Bone marrow (tissue), 2 donors: Measurements from ENCODE around the gene STK10.

Experiments used
- DNase-seq, 2 donors: peaks; one replicate each; lab custom pipeline; 2025; lab: John Stamatoyannopoulos, UW

The STK10 gene

DNA sequence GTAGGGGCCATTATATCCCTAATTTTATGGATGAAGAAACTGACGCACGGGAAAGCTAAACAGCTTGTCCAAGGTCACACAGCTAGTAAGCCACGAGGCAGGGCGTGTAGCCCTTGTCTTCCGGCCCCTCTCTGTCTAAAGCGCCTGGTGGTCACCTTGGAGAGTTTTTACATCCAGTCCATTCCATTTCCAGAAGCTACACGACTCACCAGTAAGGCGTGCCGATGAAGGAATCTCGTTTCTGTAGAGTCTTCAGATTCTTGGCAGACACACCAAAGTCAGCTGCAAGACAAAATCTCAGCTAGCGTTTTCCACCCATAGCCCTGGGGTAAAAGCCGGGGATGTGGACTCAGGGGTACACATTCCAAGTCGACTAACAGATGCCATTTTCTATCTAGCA lies 80.5 kb downstream of the STK10 start:
- no peak for DNase-seq

DNA sequence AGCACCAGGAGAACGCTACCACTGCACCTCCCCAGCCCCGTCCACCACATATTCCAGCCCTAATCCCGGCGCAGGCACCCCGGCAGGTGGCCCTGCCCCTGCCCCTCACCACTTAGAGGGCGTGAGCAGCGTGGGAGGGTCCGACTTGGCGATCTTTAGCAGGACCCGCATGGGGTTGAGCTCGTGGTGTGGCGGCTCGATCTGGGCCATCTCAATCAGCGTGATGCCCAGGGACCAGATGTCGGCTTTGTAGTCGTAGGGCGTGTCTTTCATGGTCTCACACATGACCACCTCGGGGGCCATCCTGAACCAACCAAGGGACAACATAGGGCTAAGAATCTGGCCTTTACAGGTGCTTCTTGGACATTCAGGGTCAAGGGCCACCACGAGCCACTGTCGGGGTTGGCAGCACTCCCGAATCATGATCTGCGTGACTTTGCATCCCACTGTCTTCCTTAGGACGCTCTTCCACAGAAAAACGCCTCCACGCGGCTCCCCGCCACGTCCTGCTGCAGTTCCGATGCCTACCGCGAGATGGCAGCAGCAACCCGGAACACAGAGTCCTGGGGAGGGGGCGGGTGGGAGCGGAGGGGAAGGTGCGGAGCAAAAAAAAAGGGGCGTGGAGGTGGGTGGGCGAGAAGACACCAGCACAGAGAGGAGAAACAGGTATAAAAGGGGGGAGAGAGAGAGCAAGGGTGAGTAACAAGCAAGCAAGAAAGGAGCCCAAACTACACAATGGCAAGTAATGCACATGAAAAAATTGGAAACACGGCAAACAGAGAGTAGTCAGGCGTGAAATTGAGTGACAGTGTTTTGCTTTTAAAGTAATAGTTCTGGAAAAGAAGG lies 81.3 kb downstream of the STK10 start:
- peak in 1 of 2 donors; percentile 42 for DNase-seq

DNA sequence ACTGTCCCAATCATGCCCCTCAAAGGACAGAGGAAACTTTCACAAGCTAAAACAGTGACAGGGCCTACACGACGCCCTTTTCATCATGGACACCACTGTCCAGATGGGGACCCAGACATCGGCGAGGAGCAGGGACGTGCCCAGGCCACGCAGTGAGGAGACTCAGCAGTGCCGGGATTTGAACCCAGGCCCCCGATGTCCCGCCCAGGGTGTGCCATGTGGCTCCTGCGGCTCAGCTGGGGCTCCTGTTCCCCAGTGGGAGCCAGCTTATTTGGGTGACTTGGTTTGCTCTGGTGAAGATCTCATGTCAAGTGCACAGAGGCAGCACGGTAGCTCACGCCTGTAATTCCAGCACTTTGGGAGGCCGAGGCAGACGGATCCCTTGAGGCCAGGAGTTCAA lies 82.2 kb downstream of the STK10 start:
- no peak for DNase-seq

DNA sequence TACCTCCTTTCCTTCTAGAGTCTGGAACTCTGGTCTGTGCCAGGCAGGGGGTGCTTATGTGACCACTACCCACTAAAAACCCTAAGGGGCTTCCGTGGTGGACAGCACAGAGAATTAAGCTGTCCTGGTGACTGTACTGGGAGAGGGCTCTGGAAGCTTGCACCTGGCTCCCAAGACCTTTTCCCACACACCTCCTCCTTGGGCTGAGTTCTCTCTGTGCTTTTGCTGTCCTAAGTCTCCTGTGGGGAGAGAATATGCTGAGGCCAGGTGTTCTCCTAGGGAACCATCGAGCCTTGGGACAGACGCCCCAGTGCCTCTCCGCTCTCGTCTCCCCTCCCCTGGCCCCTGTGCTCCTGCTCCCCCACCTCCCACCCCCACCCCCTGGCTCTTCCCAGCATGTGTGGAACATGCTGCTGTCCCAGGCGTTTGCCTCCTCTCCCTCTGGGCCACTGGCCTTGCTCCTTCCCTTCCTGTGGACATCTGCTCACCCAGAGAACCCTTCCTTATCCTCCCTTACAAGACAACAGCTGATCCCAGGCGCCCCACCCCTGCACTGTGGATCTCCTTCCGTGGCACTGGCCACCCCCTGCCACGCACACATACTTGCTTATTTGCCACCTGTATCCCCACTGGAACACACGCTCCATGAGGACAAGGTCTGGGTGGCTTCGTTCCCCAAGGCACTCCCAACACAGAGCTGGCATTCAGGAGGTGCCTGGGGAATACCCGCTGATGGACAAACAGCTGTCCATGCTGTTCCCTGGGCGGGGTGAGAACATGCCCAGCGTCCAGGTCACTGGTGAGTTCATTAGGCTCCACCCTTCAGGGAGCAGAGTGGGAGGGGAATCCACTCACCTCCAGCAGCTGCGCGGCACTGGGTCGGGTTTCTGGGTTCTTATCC lies 83.0 kb downstream of the STK10 start:
- DNase-seq, result no peak

DNA sequence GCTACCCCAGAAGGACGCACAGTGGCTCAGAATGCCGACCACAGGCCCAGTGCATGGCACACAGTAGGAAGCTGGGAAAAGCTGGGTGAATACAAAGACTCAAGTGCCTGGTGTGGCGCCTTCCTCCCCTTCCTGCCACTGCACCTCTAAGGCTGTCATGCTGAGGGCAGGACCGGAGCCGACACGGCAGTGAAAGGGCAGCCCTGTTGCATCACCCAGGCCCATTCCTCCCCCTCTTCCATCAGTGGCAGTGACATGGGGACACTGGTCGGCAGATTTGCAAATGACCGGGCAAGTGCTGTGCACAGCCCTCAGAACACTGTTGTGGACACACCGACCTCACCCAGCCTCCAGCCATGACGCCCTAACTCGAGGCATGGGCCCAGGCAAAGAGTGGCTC lies 84.0 kb downstream of the STK10 start:
- peak in 1 of 2 donors; percentile 12 for DNase-seq

DNA sequence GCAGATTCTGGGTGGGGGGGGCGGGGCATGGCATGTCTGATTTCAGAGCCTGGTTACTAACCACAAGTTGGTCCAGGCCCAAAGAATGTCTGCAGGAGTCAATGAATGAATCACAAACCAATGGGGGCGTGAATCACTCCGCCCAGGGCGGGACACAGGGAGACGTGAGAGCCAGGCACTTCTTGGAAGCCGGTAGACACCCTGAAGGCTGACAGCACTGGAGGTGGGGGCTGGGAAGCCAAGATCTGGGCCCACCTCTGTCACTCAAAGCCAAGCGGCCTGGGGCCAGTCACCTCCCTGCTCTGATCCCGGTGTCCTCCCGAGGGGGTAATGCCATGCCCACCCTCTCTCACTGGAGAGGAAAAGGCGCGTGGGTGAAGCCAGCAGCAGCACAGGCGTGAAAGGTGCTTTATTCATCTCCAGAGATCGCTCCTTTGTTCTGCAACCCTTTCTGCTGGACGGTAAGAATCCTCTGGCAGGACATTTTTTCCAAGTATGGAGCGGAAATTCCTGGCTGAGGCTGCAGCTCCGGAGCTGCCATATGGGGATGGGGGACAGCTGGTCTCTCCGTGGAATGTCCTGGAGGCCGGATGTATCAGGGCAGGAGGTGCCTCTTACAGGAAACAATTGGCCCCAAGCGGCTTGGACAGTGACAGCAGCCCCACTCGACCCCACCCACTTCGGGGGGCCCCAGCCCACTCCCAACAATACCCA lies 85.0 kb downstream of the STK10 start:
- DNase-seq, result no peak

DNA sequence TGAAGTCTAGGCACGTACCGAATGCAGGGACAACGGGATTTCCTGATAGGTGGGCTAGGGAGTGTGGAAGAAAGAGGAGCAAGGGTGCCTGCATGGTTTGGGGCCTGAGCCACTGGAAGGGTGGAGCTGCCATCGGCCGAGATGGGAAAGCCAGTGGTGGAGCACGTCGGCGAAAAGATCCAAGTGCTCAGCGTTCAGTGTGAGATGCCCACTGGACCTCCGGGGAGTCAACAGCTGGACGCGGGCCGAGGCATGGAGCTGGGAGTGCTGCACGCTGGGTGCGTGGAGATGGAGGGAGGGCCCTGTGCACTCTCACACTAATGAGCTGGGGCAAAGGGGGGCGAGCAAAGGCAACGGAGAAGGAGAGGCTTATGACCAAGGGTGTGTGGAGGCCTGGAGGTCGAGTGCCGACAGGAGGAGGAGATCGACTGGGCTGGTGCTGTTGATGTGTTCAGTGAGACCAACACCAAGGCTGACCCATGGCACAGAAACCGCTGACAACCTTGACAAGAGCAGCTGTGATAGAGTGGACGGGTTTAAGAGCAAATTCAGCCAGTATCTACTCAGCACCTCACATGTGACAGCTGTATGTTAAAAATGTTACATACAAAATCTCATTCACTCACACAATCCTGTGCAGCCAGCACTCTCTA lies 85.7 kb downstream of the STK10 start:
- DNase-seq, result no peak

DNA sequence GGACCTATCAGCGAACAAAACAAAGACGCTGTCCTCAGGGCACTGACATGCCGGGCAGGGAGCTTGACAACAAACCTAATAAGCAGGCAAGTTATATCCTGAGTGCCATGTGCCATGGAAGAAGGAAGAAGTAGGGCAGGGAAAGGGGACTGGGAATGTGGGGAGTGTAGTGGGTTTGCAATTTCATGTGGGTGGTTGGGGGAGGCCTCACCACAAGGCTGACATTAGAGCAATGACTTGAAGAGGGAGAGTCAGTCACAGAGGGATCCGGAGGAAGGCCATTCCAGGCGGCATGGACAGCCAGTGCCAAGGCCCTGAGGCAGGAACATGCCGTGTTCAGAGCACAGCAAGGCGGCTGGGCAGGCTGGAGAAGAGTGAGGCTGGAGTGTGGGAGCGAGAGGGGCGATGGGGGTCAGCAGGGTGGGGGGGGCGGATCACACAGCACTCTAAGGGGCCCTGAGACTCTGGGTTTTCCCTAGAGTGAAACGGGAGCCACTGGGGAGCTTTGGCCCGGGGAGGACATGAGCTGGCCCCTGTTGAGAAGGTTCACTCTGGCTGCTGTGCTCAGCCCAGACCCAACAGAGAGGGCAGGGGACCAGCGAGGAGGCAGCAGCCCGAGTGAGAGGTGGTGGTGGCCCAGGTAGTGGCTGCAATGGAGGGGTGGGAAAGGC lies 86.3 kb downstream of the STK10 start:
- no peak for DNase-seq

DNA sequence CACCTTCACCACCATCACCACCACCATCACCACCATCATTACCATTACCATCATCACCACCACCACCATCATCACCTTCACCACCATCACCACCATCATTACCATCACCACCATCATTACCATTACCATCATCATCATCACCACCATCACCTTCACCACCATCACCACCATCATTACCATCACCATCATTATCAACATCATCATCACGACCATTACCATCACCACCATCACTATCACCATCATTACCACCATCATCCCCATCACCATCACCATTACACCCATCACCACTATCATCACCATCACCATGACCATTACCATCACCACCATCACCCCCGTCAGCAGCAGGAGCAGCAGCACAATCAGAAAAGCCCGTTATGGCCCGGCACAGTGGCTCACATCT lies 89.1 kb downstream of the STK10 start:
- DNase-seq, result no peak

DNA sequence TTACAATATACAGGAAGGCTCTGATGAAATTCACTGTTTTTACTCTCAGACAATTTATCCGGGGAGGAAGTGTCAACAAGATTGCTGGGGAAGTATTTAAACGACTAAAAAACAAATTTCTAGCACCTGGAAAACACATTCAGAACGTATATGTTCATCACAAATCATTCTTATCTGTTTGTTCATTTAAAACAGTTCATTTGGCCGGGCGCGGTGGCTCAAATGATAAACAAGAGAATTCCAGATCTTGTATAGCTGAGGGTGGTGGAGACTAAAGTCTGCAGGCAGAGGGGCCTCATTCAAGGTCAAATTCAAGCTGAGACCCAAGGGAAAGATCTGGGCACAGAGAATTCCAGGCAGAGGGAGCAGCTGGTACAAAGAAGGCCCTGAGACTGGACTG lies 90.0 kb downstream of the STK10 start:
- no peak for DNase-seq

DNA sequence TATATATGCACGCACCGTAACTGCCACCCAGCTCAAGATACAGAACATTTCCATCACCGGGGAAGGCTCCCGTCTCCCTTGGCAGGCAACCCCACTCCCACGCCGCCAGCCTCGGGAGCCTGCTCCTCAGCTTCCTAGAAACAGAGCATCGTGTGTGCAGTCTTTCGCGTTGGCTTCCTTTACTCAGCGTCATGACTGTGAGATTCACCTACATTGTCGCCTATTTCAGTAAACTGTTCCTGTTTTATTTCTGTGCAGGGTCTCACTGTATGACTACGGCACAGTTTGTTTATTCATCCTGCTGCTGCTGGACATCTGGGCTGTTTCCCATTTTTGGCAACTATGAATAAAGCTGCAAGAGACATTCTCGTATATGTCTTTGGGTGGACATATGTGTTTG lies 90.7 kb downstream of the STK10 start:
- no peak for DNase-seq

DNA sequence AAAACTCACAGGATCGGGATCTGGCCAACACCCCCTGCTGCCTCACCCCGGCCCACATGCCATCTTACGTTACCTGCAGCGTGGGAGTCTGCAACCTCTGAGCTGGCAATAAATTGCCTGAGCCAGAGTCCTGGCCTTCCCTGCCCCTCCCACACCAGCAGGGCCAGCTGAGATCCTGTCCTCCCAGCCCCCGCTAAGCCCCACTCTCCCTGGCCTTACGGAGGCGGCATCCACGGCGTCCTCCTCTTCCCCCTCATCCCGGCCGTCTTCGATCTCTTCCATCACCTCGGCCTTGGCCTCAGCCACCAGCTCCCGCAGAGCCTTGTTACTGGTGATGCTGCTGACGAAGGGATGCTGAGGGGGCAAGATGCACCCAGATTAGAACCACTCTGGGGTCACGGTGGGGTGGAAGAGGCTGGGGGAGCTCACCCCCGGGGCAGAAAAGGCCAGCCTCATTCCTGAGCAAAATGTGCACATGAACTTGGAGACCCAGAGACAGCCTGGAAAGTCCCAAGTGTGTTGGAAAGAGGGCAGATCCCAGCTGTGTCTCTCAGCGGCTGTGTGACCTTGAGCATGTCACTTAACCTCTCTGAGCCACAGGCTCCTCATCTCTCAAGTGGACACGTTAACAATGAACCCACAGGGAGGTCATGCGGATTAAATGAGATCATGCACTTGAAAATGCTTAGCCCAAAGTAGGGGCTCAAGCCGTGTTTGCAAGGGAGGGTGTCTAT lies 91.7 kb downstream of the STK10 start:
- DNase-seq, result no peak

DNA sequence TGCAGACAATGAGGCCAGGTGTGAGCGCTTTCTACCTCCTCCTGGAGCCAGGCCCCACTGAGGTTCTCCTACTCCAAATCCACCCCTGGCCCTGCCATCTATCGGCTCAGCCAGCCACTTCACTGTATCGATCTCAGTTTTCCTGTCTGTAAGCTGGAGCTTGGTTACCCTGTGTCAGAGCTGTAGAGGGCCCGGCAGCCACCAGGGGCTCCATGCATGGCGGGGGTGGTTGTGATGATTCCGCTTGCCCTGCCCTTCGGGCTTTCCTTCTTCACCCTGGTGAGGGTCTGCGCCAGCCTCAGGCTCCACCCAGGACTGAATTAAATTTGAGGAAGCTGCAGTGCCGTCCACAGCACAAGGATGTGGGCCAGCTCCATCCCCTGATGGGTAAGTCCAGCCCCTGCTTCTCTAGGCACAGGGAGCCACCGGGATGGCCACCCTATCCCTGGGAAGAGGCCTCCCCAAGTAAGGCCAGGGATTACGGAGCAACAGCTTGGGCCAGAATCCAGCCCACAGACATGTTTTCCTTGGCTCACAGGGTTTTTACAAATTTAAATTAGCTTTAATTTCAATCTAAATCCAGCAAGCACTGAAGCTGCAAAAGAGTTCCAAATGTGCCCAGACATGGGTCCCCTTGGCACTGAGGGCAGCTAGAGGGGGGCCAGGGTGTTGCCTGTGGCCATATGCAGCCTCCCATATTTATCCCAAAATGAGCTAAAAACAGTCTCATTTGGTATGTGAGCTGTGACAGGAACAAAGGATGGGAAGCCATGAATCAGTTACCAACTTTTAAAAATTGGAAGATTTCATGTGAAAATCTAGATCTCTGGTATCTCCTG lies 92.4 kb downstream of the STK10 start:
- no peak for DNase-seq

DNA sequence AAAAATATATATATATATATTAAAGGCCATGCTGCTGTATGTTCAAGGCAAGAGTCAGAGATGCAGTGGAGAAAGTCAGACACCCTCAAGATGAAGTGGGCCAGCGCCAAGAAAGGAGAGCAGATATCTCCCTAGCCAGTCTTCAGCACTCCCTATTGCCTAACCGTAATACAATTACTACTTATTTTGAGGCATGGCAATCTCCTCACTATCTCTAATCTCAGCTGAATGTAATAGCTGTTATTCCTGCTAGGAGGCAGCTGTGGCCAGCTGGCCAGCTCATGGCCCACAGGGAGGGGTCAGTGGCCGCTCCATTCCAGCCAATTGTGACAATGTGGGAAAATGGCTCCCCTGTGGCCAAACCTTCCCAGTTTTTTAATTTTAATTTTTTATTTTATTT lies 94.1 kb downstream of the STK10 start:
- no peak for DNase-seq

DNA sequence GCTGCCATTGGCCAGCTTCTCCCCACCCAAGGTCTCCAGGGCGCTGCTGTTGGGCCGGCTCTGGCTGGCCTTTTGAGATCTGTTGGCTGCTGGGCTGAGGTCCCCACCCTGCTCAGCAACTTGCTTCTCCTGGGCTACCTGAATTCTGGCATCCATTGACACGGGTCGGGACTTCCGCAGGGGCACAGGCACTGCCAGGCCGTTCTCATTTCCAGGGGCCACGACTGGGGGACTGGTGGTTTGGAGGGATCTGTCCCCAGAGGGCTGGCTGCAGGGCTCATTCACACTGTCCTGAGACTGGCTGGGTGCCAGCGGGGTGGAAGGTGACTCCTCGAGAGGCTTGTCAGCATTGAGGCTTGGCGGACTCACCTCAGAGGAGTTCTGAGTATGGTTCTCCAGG lies 94.5 kb downstream of the STK10 start:
- no peak for DNase-seq

DNA sequence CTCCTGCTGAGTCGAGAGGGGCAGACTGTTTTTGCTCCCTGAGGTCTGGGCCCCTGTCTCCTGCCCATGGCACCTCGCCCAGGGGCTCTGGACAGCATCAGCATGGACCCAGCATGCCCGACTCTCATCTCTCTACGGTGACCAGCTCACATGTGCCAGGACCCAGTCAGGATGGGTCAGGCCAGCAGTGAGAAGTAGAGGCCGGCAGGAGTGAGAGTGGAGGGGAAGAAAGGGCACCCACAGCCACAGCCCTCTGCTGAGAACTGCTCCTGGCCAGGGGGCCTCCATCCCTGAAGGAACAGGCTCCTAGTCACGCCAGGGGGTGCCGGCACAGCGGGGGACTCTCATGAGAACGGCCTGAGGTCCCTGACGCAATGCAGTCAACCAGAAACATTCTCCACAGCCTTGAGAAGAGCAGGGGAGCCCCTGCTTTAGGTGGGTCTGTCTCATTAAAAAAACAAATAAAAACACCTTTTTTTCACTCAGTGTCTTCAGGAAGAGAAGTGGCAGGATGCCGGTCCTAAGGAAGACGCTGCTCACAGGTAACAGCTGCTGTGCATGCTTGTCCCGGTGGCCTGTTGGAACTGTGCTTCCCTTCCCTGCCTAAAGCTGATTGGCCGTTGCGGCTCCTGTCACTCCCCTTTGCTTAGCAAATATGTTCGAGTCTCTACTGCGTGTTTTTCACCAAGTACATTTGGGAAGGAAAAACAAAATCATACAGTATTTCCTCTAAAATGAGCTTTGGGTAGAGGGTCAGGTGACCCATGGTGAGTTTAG lies 95.9 kb downstream of the STK10 start:
- DNase-seq, result no peak

DNA sequence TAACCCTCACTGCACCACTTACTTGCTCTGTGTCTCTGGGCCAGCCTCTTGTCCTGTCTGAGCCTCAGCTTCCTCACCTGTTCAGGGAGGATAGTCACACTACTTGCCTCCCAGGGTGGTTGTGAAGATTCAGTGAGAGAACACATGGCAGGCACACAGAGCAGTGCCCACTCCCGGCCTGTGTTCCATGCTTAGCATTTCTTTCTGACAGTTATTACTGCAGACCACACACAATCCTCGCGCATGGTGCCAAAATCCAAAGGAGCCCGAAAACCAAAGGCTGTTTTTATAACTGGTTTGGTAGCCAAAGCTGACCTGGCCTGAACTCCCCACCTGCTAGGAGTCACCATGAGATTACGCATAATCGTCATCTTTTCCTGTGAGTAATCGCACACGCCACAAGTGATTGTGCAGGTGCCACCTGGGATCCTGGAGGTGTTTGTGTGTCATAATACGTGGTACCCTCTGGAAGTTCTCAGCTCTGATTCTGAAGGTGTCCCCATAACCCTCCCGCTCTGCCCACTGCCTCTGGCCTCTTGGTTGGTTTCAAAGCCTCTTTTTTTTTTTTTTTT lies 97.0 kb downstream of the STK10 start:
- DNase-seq, result no peak

DNA sequence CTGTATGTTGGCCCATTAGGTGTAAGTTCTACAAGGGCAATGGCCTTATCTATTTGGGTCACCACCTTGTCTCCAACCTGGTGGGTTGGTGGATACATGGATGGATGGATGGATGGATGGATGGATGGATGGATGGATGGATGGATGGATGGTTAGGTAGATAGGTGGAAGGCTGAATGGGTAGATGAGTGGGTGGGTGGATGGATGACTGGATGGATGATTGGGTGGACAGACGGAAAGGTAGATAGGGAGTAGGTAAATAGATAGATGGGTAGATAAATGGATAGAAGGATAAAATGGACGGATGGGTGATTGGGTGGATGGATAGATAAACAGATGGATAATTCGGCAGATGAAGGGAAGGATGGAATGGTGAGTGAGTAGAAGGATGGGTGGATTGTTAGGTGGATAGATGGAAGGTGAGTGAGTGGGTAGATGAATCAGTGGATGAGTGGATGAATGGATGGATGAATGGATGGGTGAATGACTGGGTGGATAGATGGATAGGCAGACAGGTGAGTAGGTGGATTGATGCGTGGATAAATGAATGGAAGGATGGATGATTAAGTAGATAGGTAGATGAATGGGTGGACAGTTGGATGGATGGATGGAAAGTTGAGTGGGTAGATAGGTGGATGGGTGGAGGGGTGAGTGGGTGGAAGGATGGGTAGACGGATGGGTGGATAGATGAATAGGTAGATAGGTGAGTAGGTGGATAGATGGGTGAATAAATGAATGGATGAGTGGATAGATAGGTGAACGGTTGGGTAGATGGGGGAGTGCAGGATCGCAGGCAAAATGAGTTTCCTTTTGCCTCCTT lies 98.5 kb downstream of the STK10 start:
- DNase-seq, result no peak
